HG03342 (cell line): ENCODE data around the gene CHMP4A.

Experiments used
- ATAC-seq: cut with Tn5 transposase; IDR thresholded peaks from one replicate; pipeline ENCODE4 v1.9.1; 2021; ENCODE audit warnings: mild to moderate bottlenecking, moderate library complexity; ENCODE audit not compliant: unreplicated experiment

Gene CHMP4A

DNA sequence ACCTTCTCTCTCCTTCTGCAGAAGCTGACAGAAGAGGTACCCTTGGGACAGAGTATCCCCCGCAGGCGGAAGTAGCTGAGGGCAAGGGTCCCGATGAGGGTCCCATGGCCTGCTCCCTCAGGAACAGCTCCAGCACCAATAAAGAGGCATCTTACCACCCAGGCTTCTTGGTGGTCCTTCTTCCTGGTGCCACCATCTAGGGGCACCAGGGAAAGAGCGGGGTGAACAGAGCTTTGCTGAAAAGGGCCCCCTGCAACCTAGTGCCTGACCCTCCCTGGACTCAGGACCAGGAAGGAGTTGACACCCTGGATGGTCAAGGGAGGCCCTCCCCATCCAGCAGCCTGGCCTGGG lies 52.8 kb downstream of the CHMP4A start:
- ATAC-seq, result no peak

GRCh38 chr14:24159777-24160498 lies 53.4 kb downstream of the CHMP4A start:
- no peak for ATAC-seq
